ENCODE data around the gene USP28. TPM values are rescaled to one million over a fixed set of nuclear protein-coding genes. Genes with fewer than 3 reads are reported as not detected.

USP28 gene
- total RNA-seq, 2 experiments from 2014 or later: 7.9 to 9.4 TPM

- Histone ChIP-seq H3K27me3 (ENCODE audit: control insufficient read depth in 1 of 2, insufficient read depth in 2 of 2, low read length in 2 of 2) (peaks cover 0 to 20% of the 10 kb centered on the region in 2 experiments), H3K36me3 (ENCODE audit: insufficient read depth, low read length) (no peaks in the 10 kb centered on the region), H3K4me3 (ENCODE audit: low read length) (no peak overlapping the region), H3K27ac (ENCODE audit: low read depth in 1 of 2, low read length in 2 of 2) (no peak overlapping the region), H3K4me1 (ENCODE audit: insufficient read depth, low read length) (no peaks in the 10 kb centered on the region), H3K9me3 (ENCODE audit: control insufficient read depth in 1 of 2, insufficient read depth in 1 of 2, low read length in 2 of 2) (no peaks in the 10 kb centered on the region)
- ATAC-seq (ENCODE audit: poor library complexity) (no peak), DNase-seq (no peak)
- intact Hi-C loops (cut with DNase I, micrococcal nuclease): no loop called here
- ChIA-PET POLR2A (no interaction called here), CTCF (interaction anchor here (1.2 kb wide), 1 partner anchor 9 kb away, joined by 4 read pairs; the partner anchor contains the start of gene ZW10)
- H3K36me3 Mint-ChIP-seq (ENCODE audit: low read depth): no peaks in the 10 kb centered on the region
- TF ChIP-seq, protein P1, sequence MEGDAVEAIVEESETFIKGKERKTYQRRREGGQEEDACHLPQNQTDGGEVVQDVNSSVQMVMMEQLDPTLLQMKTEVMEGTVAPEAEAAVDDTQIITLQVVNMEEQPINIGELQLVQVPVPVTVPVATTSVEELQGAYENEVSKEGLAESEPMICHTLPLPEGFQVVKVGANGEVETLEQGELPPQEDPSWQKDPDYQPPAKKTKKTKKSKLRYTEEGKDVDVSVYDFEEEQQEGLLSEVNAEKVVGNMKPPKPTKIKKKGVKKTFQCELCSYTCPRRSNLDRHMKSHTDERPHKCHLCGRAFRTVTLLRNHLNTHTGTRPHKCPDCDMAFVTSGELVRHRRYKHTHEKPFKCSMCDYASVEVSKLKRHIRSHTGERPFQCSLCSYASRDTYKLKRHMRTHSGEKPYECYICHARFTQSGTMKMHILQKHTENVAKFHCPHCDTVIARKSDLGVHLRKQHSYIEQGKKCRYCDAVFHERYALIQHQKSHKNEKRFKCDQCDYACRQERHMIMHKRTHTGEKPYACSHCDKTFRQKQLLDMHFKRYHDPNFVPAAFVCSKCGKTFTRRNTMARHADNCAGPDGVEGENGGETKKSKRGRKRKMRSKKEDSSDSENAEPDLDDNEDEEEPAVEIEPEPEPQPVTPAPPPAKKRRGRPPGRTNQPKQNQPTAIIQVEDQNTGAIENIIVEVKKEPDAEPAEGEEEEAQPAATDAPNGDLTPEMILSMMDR (IDR thresholded peaks at IDR 0.05): no peak
- H3K4me3 Mint-ChIP-seq: no peak overlapping the region
- peaks cover 35% of the 10 kb centered on the region for H3K27me3 Mint-ChIP-seq
- no peaks in the 10 kb centered on the region for H3K9me3 Mint-ChIP-seq
- H3K27ac Mint-ChIP-seq: no peak overlapping the region
- no peaks in the 10 kb centered on the region for H3K4me1 Mint-ChIP-seq (ENCODE audit: low read depth)
These were observed 93.2 kb downstream of the USP28 start for GRCh38 chr11:113782134-113782533.

- H3K4me3 Mint-ChIP-seq: no peak overlapping the region
- Histone ChIP-seq H3K9me3 (ENCODE audit: control insufficient read depth in 1 of 2, insufficient read depth in 1 of 2, low read length in 2 of 2) (no peaks in the 10 kb centered on the region), H3K27ac (ENCODE audit: low read depth in 1 of 2, low read length in 2 of 2) (no peak overlapping the region), H3K4me1 (ENCODE audit: insufficient read depth, low read length) (no peaks in the 10 kb centered on the region), H3K36me3 (ENCODE audit: insufficient read depth, low read length) (no peaks in the 10 kb centered on the region), H3K27me3 (ENCODE audit: control insufficient read depth in 1 of 2, insufficient read depth in 2 of 2, low read length in 2 of 2) (peaks cover 0 to 20% of the 10 kb centered on the region in 2 experiments), H3K4me3 (ENCODE audit: low read length) (no peak overlapping the region)
- H3K4me1 Mint-ChIP-seq (ENCODE audit: low read depth): no peaks in the 10 kb centered on the region
- TF ChIP-seq, protein P1 (IDR thresholded peaks at IDR 0.05): no peak
- DNase-seq: no peak
- H3K27me3 Mint-ChIP-seq: peaks cover 31% of the 10 kb centered on the region
- H3K36me3 Mint-ChIP-seq (ENCODE audit: low read depth): no peaks in the 10 kb centered on the region
- CTCF ChIA-PET: interaction anchor here (1.2 kb wide), 1 partner anchor 8 kb away, joined by 4 read pairs; the partner anchor contains the start of gene ZW10
- no peaks in the 10 kb centered on the region for H3K9me3 Mint-ChIP-seq
- ATAC-seq (ENCODE audit: poor library complexity): no peak
- no peak overlapping the region for H3K27ac Mint-ChIP-seq
- intact Hi-C loops (cut with DNase I, micrococcal nuclease): no loop called here
- POLR2A ChIA-PET: no interaction called here
These were observed 93.7 kb downstream of the USP28 start for GRCh38 chr11:113781682-113782081.

DNA sequence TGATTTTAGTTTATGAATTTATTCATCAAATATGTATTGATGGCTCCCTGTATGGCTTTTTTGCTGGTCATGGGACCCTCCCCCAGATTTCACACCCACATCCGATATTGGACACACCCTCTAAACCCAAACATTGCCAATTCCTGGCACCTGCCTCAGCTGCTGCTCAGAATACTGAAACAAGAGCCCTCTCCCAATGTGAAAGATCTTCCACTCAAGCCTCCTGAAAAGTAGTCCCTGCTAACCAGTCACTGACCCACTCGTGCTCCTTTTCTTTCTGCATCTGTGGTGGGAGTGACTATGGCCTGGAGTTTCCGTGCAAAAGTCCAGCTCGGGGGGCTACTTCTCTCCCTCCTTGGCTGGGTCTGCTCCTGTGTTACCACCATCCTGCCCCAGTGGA, 95.9 kb downstream of the USP28 start, which contains the start of gene CLDN25:
Gene CLDN25, plus strand, starts transcription at position 301 of the 400 bp plus-strand sequence. Its CDS starts 0 bp downstream, at position 301.
- H3K4me1 Mint-ChIP-seq (ENCODE audit: low read depth): peaks cover 2% of the 10 kb centered on the region
- no peak for DNase-seq
- ChIA-PET POLR2A (no interaction called here), CTCF (no interaction called here)
- peaks cover 28% of the 10 kb centered on the region for H3K27me3 Mint-ChIP-seq
- no peak within 1 kb of the TSS for H3K4me3 Mint-ChIP-seq
- no peaks in the 10 kb centered on the region for H3K4me1 ChIP-seq (ENCODE audit: insufficient read depth, low read length)
- TF ChIP-seq, protein P1 (IDR thresholded peaks at IDR 0.05): no peak
- H3K9me3 ChIP-seq (ENCODE audit: control insufficient read depth in 1 of 2, insufficient read depth in 1 of 2, low read length in 2 of 2): no peaks in the 10 kb centered on the region
- H3K36me3 Mint-ChIP-seq (ENCODE audit: low read depth): no peaks in the 10 kb centered on the region
- H3K4me3 ChIP-seq (ENCODE audit: low read length): no peak within 1 kb of the TSS
- H3K36me3 ChIP-seq (ENCODE audit: insufficient read depth, low read length): no peaks in the 10 kb centered on the region
- no peak for ATAC-seq (ENCODE audit: poor library complexity)
- no peak within 1 kb of the TSS for H3K27ac ChIP-seq (ENCODE audit: low read depth in 1 of 2, low read length in 2 of 2)
- H3K9me3 Mint-ChIP-seq: no peaks in the 10 kb centered on the region
- intact Hi-C loops (cut with DNase I, micrococcal nuclease): loop anchor here (10.0 kb wide), 4 partner anchors 465 to 1705 kb away; partner anchors contain the start of genes NKAPD1 (in 1 of the 2), PIH1D2 (in 1 of the 2) and TTC12 (in 1 of the 2)
- peaks cover 0 to 20% of the 10 kb centered on the region in 2 experiments for H3K27me3 ChIP-seq (ENCODE audit: control insufficient read depth in 1 of 2, insufficient read depth in 2 of 2, low read length in 2 of 2)
- no peak within 1 kb of the TSS for H3K27ac Mint-ChIP-seq

Measured in CD4-positive, alpha-beta T cell (primary cell).